K562 (cell line): Measurements from ENCODE around the gene CCDC88C. TPM values are rescaled to one million over a fixed set of nuclear protein-coding genes. Genes with fewer than 3 reads are reported as not detected.

Source experiments
- ATAC-seq: fragments of 200-7000 bp; cut with Tn5 transposase; 3 replicates; pipeline ENCODE4 v1.9.1; 2020; ENCODE audit warnings: moderate library complexity
- BruUV-seq: library from RNA; stranded (reverse); fragments of 400-500 nt; replicated peaks from 2 replicates; lab custom pipeline; 2021; lab: Mats Ljungman, UMichigan
- CTCF ChIA-PET: fragments of 300-600 bp; formaldehyde crosslinking; extraction: SDS; loops from one replicate; lab custom pipeline; 2021; ENCODE audit warnings: low intra/inter-chr PET ratio; lab: Yijun Ruan, JAX
- POLR2A ChIA-PET: fragments of 300-600, 350-650 bp; sonication (Branson Sonifier 250); formaldehyde crosslinking; extraction: SDS; loops from one replicate; lab custom pipeline; 2021; ENCODE audit warnings: antibody characterized with exemption, inconsistent platforms; lab: Yijun Ruan, JAX
- DNase-seq, 4 experiments: peaks; one replicate each; pipeline versions ENCODE4 v3.0.0 to v3.0.0-alpha.2; 2011 to 2018; ENCODE audit warnings: low spot score in 3 of 4, mixed read lengths in 3 of 4; ENCODE audit errors: extremely low read depth in 1 of 4
- FAIRE-seq: peaks from 2 replicates; lab custom pipeline; 2011; peaks lifted over from hg19 to GRCh38; lab: Jason Lieb, UNC
- H2AFZ ChIP-seq: 2 replicates; pipeline ENCODE4 v1.6.0; 2011; ENCODE audit warnings: low read depth, low read length, control low read depth, inconsistent platforms
- H3K27ac ChIP-seq: fragments of 200-600 bp; 3 replicates; pipeline ENCODE4 v1.8.0; 2011; ENCODE audit warnings: low read depth, mild to moderate bottlenecking, control low read depth, inconsistent platforms, low read length, moderate library complexity, mixed read lengths; ENCODE audit errors: extremely low read depth
- H3K27me3 ChIP-seq, 2 experiments: fragments of 300-600 bp in 1 of 2; 2 replicates in 1 of 2; 3 replicates in 1 of 2; pipeline versions ENCODE4 v1.6.0 to v1.8.0; 2011; ENCODE audit warnings: inconsistent platforms in 2 of 2, low read length in 2 of 2, mild to moderate bottlenecking in 1 of 2, mixed read lengths in 1 of 2, moderate library complexity in 1 of 2; ENCODE audit not compliant: control insufficient read depth in 2 of 2, insufficient read depth in 2 of 2
- H3K36me3 ChIP-seq: fragments of 300-600 bp; 3 replicates; pipeline ENCODE4 v1.8.0; 2011; ENCODE audit warnings: mild to moderate bottlenecking, low read length, inconsistent platforms; ENCODE audit not compliant: control insufficient read depth, insufficient read depth
- H3K4me1 ChIP-seq, 2 experiments: fragments of 200-600 bp in 1 of 2; replicated peaks in 1 of 2; 2 replicates in 1 of 2; 3 replicates in 1 of 2; pipeline versions ENCODE4 v1.5.1 to v1.8.0; 2011; ENCODE audit warnings: inconsistent platforms in 2 of 2, low read length in 2 of 2, mild to moderate bottlenecking in 1 of 2, mixed read lengths in 1 of 2, moderate library complexity in 1 of 2; ENCODE audit not compliant: control insufficient read depth in 2 of 2, insufficient read depth in 2 of 2
- H3K4me2 ChIP-seq: 2 replicates; pipeline ENCODE4 v1.6.1; 2011; ENCODE audit warnings: low read length, control low read depth, inconsistent platforms, mixed read lengths; ENCODE audit not compliant: insufficient read depth
- H3K4me3 ChIP-seq: fragments of 200-600 bp; sonication (generic), shearing (Covaris generic); 2 replicates; pipeline ENCODE4 v1.5.1; 2016; ENCODE audit warnings: control low read depth, inconsistent platforms
- H3K79me2 ChIP-seq: fragments of 200-600 bp; 3 replicates; pipeline ENCODE4 v1.8.0; 2011; ENCODE audit warnings: low read length, inconsistent platforms; ENCODE audit not compliant: control insufficient read depth, insufficient read depth
- H3K9ac ChIP-seq, 2 experiments: 2 replicates each; pipeline versions ENCODE4 v1.6.0 to v1.6.1; 2011; ENCODE audit warnings: low read depth in 2 of 2, low read length in 2 of 2, control low read depth in 1 of 2, inconsistent platforms in 1 of 2, mild to moderate bottlenecking in 1 of 2, mixed read lengths in 1 of 2; ENCODE audit not compliant: insufficient read depth in 1 of 2
- H3K9me1 ChIP-seq: one replicate; pipeline ENCODE4 v1.6.0; 2011; ENCODE audit warnings: inconsistent platforms, mild to moderate bottlenecking, low read length, moderate library complexity; ENCODE audit not compliant: control insufficient read depth, insufficient read depth
- H3K9me3 ChIP-seq: replicated peaks from 2 replicates; pipeline ENCODE4 v1.5.1; 2011; ENCODE audit warnings: low read depth, low read length, inconsistent platforms; ENCODE audit not compliant: control insufficient read depth, insufficient read depth
- H4K20me1 ChIP-seq: replicated peaks from 2 replicates; pipeline ENCODE4 v1.6.1; 2011; ENCODE audit warnings: low read length, inconsistent platforms, mixed read lengths; ENCODE audit not compliant: control insufficient read depth, insufficient read depth
- C11orf30 ChIP-seq: fragments of 450-650 bp; IDR thresholded peaks from 2 replicates; pipeline ENCODE4 v1.6.1; 2016; ENCODE audit warnings: low read depth, mild to moderate bottlenecking
- PHF8 ChIP-seq: fragments of 200-600 bp; sonication (generic); IDR thresholded peaks from 2 replicates; pipeline ENCODE4 v1.6.1; 2012; ENCODE audit warnings: mixed run types, mild to moderate bottlenecking, inconsistent platforms, low read length, moderate library complexity, borderline replicate concordance
- ZFP30 ChIP-seq: fragments of 250-450 bp; sonication (Bioruptor Pico); IDR thresholded peaks from 2 replicates; pipeline ENCODE4 v1.8.0; 2022; ENCODE audit warnings: moderate library complexity, mild to moderate bottlenecking, inconsistent platforms, borderline replicate concordance
- ZNF263 ChIP-seq: sonication (generic); formaldehyde crosslinking; IDR thresholded peaks from 2 replicates; pipeline ENCODE4 v1.8.0; 2022; ENCODE audit warnings: mild to moderate bottlenecking, missing genetic modification reagents, borderline replicate concordance
- whole genome bisulfite sequencing: fragments of 100-300 bp; shearing (Covaris generic); methylation state at CpG from one replicate; pipeline ENCODE4 v1.1.6; 2016; ENCODE audit warnings: low coverage, mixed read lengths; ENCODE audit not compliant: insufficient coverage; ENCODE audit errors: missing lambda C conversion rate; 5-methylcytosine and 5-hydroxymethylcytosine counted together
- in situ Hi-C: fragments of 300-500 bp; cut with MboI; formaldehyde crosslinking; loops from 4 replicates; pipeline ENCODE4 v1.15.0; 2018; ENCODE audit warnings: inconsistent platforms, mixed read lengths
- intact Hi-C: fragments of 100-400 bp; cut with micrococcal nuclease; formaldehyde crosslinking; loops from 2 replicates; pipeline ENCODE4 v1.14.2; 2022
- polyA plus RNA-seq, 8 experiments: library from polyadenylated mRNA; depleted of rRNA in 4 of 8; stranded (reverse) in 5 of 8; unstranded in 3 of 8; fragments of >200 nt; fragmentation: Nextera tagmentation in 2 of 8; fragmentation: Illumina TruSeq in 1 of 8; extraction: Ambion mirVana in 2 of 8; extraction: Trizol in 1 of 8; gene quantifications; 2 replicates each; pipeline versions ENCODE4 v1.2.1 to v1.2.3, GENCODE V29; 2011 to 2014; ENCODE audit warnings: inconsistent platforms in 1 of 8, missing spikeins in 1 of 8
- total RNA-seq, 7 experiments: library from RNA; depleted of rRNA in 6 of 7; stranded (reverse); fragments of >200 nt in 6 of 7; fragmentation: Illumina TruSeq in 2 of 7; extraction: Trizol in 2 of 7; gene quantifications; 2 replicates each; pipeline versions ENCODE4 v1.2.1 to v1.2.3, GENCODE V29; 2011 to 2021; ENCODE audit warnings: low replicate concordance in 1 of 7
- TF ChIP-seq, protein P1 (sequence below): fragments of 450-650 bp; IDR thresholded peaks from 2 replicates; pipeline ENCODE4 v1.6.1; 2016
- TF ChIP-seq, protein P2 (sequence below): fragments of 450-650 bp; IDR thresholded peaks from one replicate; pipeline ENCODE4 v1.6.1; 2018; ENCODE audit warnings: mild to moderate bottlenecking, moderate library complexity; ENCODE audit not compliant: partially characterized antibody

Gene CCDC88C
- total and polyA plus RNA-seq, 9 of the 15 experiments (the other 6 are each of a cell fraction or from before 2014, with no cell fraction given): 0.62 to 22.5 (median 10.7) TPM

- no peak for TF ChIP-seq ZNF263
- TF ChIP-seq, protein P1, sequence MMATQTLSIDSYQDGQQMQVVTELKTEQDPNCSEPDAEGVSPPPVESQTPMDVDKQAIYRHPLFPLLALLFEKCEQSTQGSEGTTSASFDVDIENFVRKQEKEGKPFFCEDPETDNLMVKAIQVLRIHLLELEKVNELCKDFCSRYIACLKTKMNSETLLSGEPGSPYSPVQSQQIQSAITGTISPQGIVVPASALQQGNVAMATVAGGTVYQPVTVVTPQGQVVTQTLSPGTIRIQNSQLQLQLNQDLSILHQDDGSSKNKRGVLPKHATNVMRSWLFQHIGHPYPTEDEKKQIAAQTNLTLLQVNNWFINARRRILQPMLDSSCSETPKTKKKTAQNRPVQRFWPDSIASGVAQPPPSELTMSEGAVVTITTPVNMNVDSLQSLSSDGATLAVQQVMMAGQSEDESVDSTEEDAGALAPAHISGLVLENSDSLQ: no peak
- no peak for TF ChIP-seq ZFP30 (CRISPR knock-in tag)
- TF ChIP-seq, protein P2, sequence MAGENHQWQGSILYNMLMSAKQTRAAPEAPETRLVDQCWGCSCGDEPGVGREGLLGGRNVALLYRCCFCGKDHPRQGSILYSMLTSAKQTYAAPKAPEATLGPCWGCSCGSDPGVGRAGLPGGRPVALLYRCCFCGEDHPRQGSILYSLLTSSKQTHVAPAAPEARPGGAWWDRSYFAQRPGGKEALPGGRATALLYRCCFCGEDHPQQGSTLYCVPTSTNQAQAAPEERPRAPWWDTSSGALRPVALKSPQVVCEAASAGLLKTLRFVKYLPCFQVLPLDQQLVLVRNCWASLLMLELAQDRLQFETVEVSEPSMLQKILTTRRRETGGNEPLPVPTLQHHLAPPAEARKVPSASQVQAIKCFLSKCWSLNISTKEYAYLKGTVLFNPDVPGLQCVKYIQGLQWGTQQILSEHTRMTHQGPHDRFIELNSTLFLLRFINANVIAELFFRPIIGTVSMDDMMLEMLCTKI: no peak
Measured at GRCh38 chr14:91374879-91375702, 42.5 kb downstream of the CCDC88C start (continued).

DNA sequence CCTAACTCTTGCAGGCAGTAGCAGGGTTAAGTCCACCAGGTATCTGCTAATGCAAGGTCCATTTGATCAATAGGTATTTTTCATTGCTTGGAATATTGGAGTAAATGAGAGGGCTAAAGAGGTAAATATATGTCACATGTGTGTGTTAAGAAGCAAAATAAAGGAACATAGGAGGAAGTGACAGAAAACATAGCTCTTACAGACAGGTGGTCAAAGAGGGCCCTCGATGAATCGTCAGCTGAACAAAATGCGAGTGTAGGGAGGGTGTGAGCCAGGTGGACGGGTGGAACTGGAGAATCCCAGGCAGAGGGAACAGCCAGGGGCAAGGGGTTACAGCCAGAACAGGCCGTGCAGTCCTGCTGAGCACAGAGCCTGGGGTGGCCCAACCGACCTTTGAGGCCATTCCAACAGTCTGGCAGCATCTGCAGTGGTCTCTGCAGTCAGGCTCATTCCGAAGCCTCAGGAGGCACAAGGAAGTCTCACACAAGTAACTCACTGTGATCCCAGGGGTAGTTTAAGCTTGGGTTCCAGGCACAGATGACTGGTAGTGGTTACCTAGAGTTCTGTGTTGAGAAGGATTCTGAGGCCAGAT lies 43.2 kb downstream of the CCDC88C start:
- in situ Hi-C loops: no loop called here
- CTCF ChIA-PET: no interaction called here
- no peak for ATAC-seq
- Histone ChIP-seq H3K9ac (peak overlapping the region in 1 of 2 experiments; percentile 58; a peak in 1 of 4 replicates), H3K36me3 (peaks cover 5% of the 10 kb centered on the region; the same call in 2 of the 3 replicates), H3K79me2 (peaks cover 6% of the 10 kb centered on the region; the same call in 2 of the 3 replicates), H3K9me3 (no peaks in the 10 kb centered on the region), H3K4me1 (peaks cover 0 to 32% of the 10 kb centered on the region in 2 experiments; a peak in 2 of 5 replicates), H3K4me2 (no peak overlapping the region), H4K20me1 (peaks cover 22% of the 10 kb centered on the region), H3K4me3 (no peak overlapping the region), H3K27ac (no peak overlapping the region), H3K27me3 (no peaks in the 10 kb centered on the region), H2AFZ (no peak overlapping the region), H3K9me1 (no peaks in the 10 kb centered on the region)
- no peak for DNase-seq
- TF ChIP-seq C11orf30 (no peak), PHF8 (no peak)
- BruUV-seq: no TSS peak
- intact Hi-C loops: no loop called here
- POLR2A ChIA-PET: interaction anchor here (0.7 kb wide), 1 partner anchor 517 kb away, joined by 3 read pairs; no protein-coding TSS in a partner anchor
- no peak for FAIRE-seq
- WGBS: 84% methylated on average over 6 of the region's 7 CpGs
